GM21528 (cell line): ENCODE data around the gene GUCY1A1.

ENCODE experiments used
- ATAC-seq: cut with Tn5 transposase; IDR thresholded peaks from one replicate; pipeline ENCODE4 v1.9.1; 2021; ENCODE audit warnings: mild to moderate bottlenecking, moderate library complexity; ENCODE audit not compliant: unreplicated experiment, low FRiP score

GUCY1A1 gene

GRCh38 chr4:155768370-155768769 is 101.7 kb downstream of the GUCY1A1 start:
- no peak for ATAC-seq

GRCh38 chr4:155769090-155769489 is 102.4 kb downstream of the GUCY1A1 start:
- no peak for ATAC-seq

GRCh38 chr4:155772459-155773195 is 106.0 kb downstream of the GUCY1A1 start:
- no peak for ATAC-seq

- ATAC-seq = no peak
Measured at GRCh38 chr4:155773196-155773800, 106.7 kb downstream of the GUCY1A1 start.

GRCh38 chr4:155774033-155774432 is 107.4 kb downstream of the GUCY1A1 start:
- ATAC-seq = no peak

- ATAC-seq = no peak
Measured at GRCh38 chr4:155777971-155778735, 111.5 kb downstream of the GUCY1A1 start.

- ATAC-seq = no peak
Measured at GRCh38 chr4:155780775-155781174, 114.1 kb downstream of the GUCY1A1 start.

GRCh38 chr4:155781249-155781831 is 114.7 kb downstream of the GUCY1A1 start:
- ATAC-seq = no peak
